GM18511 (cell line): Measurements from ENCODE around the gene LRRC70.
"Not testable (repeated sequence)": the region's sequence is repeated elsewhere in the genome, so short reads cannot be mapped to it uniquely, and the experiment has no call there.

Experiments used
- ATAC-seq: cut with Tn5 transposase; IDR thresholded peaks from one replicate; pipeline ENCODE4 v1.9.1; 2021; ENCODE audit warnings: mild to moderate bottlenecking, moderate library complexity; ENCODE audit not compliant: unreplicated experiment

Gene LRRC70

GRCh38 chr5:62606878-62607277 lies 28.3 kb downstream of the LRRC70 start:
- ATAC-seq: no peak

DNA sequence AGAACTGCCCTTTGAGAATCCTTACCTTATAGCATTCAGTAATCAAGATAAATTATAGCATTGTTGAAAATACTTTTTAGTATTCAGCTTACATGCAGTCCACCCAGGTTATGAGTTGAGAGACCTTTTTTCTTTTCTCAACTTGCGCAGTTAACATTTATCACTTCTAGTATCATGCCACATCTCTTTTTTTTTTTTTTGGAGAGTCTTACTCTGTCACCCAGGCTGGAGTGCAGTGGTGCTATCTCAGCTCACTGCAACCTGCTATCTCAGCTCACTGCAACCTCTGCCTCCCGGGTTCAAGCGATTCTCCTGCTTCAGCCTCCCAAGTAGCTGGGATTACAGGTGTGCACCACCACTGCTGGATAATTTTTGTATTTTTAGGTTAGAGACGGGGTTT lies 29.0 kb downstream of the LRRC70 start:
- no peak for ATAC-seq

GRCh38 chr5:62608529-62609511 lies 30.2 kb downstream of the LRRC70 start:
- ATAC-seq: no peak

DNA sequence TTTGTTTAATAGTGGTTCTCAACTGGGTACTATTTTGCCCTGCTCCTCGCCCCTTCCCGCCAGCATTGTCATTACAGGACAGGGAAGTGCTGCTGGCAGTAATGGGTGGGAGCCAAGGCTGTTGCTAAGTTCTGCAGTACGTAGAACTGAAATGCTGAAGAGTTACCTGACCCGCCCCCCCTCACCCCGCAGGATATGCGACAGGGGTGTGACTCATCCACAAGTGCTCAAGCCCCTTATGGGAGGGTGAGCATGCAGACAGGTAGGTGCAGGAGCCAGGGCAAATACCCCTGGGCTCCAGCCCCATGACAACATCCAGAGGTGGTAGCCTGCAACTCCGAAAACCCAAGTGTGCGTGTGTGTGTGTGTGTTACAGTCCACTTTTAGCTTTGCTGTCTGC lies 35.7 kb downstream of the LRRC70 start:
- no peak for ATAC-seq

GRCh38 chr5:62616615-62617277 lies 38.1 kb downstream of the LRRC70 start:
- ATAC-seq: no peak

GRCh38 chr5:62617943-62618342 lies 39.3 kb downstream of the LRRC70 start:
- no peak for ATAC-seq

- ATAC-seq: no peak
Observed at GRCh38 chr5:62620761-62621160, 42.1 kb downstream of the LRRC70 start.

DNA sequence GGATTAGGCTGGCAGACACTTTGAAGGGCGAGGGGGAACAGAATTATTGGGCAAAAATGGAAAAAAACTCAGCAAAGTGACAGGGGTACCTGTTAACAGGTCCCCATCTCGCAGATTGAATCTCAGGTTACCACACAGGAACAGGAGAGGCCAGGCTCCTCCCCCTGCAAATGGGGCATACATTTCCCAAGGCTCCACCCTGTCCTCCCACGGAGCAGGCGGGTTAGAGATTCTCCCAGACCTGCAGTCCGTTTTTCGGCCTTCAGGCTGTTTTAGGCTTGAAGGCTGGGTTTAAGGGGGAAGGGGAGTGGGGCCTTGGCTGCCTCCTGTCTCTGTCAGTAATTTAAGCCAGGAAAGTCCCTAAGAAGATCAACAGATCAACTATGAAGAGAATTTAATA lies 42.7 kb downstream of the LRRC70 start:
- no peak for ATAC-seq

GRCh38 chr5:62623271-62623670 lies 44.7 kb downstream of the LRRC70 start:
- ATAC-seq: no peak

DNA sequence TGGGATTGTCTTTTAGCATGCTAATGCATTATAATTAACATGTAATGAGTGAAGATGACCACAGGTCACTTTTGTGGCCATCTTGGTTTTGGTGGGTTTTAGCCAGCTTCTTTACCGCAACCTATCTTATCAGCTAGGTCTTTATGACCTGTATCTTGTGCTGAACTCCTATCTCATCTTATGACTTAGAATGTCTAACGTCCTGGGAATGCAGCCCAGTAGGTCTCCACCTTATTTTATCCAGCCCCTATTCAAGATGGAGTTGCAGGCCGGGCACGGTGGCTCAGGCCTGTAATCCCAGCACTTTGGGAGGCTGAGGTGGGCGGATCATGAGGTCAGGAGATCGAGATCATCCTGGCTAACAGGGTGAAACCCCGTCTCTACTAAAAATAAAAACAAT lies 45.8 kb downstream of the LRRC70 start:
- ATAC-seq: not testable (repeated sequence)

DNA sequence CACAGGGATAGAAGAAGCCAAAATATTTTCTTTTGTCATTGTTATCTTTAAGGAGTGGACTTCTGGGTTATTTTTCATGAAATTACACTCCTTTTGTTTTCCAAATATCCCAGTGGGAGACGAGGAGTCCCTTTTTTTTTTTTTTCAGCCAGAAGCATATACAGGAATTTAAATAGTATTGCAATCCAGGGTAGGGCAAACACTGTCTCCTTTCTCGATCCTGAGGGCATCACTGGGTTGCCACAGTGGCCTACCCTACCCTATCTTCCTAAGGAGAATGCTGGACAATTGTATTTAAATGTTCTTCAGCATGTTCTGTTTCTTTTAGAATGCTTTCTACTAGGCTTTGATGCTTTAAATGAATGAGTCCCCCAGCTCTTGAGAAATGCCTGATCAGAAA lies 47.9 kb downstream of the LRRC70 start:
- no peak for ATAC-seq

GRCh38 chr5:62627121-62627520 lies 48.5 kb downstream of the LRRC70 start:
- ATAC-seq: no peak

DNA sequence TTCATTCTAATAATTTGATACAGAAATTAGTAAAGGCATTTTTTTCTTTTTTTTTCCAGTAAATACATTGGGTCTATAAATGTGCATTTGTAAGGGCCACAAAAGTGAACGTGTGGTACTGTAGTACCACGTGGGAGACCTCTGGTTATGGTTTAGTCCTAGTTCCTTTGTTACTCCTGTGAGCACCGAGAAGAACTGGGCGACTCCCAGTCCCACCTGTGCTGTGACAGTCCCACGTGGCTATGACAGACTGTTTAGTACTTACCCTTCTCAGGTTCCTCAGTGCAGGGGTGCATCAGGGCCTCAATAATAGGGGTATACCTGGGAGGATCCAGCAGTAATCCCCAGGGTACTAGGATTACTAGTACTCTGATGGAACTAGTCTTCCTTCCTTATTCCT lies 49.3 kb downstream of the LRRC70 start:
- ATAC-seq: no peak
